ENCODE measurements around the gene MYLK. TPM values are rescaled to one million over a fixed set of nuclear protein-coding genes. Genes with fewer than 3 reads are reported as not detected.

Gene MYLK
- total and polyA plus RNA-seq, 10 of the 15 experiments (the other 5 are each of a cell fraction or from before 2014, with no cell fraction given) = 0.04 to 1.6 (median 0.42) TPM; not detected in 1

DNA sequence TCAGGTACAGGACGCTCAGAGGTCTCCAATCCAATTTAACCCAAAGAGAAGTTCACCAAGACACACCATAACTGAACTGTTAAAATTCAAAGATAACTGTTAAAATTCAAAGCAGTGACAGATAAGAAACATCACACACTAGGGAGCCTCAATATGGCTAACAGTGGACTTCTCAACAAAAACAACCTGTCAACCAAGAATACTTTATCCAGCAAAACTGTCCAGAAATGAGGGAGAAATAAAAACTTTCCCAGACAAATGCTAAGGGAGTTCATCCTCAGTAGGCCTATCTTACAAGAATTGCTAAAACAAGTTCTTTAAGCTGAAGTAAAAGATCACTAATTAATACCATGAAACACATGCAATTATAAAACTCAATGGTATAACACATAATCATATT lies 36.3 kb upstream of the MYLK start:
- H3K4me1 ChIP-seq (ENCODE audit: control insufficient read depth, insufficient read depth, low read length) = no peaks in the 10 kb centered on the region
- ChIA-PET SMC1A (ENCODE audit: uncharacterized antibody, unreplicated experiment) (no interaction called here), RAD21 (ENCODE audit: unreplicated experiment) (no interaction called here), POLR2A (no interaction called here), CTCF (no interaction called here)
- H3K4me2 ChIP-seq (ENCODE audit: control insufficient read depth, insufficient read depth) = no peak overlapping the region
- no peak overlapping the region for H3K27ac ChIP-seq (ENCODE audit: control insufficient read depth, insufficient read depth)
- intact Hi-C loops (cut with micrococcal nuclease; ENCODE audit: unreplicated experiment) = no loop called here
- H3K9ac ChIP-seq (ENCODE audit: control insufficient read depth, insufficient read depth, low read length) = no peak overlapping the region
- in situ Hi-C loops (cut with MboI) = no loop called here
- FAIRE-seq (no peak), DNase-seq (ENCODE audit: low read depth, low spot score) (no peak), ATAC-seq (no peak)
- no peak for TF ChIP-seq NBN (IDR thresholded peaks at IDR 0.05)
- TF ChIP-seq CBX5 (IDR thresholded peaks at IDR 0.05; ENCODE audit: low read depth) = peak; percentile 62; the same call in 1 of the 2 replicates
- no peaks in the 10 kb centered on the region for H3K27me3 ChIP-seq (replicated peaks in 1 of 2; ENCODE audit: control insufficient read depth in 2 of 2, insufficient read depth in 2 of 2, low read length in 1 of 2)
- H3K79me2 ChIP-seq (ENCODE audit: control insufficient read depth, insufficient read depth, low read length) = no peaks in the 10 kb centered on the region
- H4K20me1 ChIP-seq (ENCODE audit: control insufficient read depth, insufficient read depth) = no peaks in the 10 kb centered on the region
- WGBS (ENCODE audit: insufficient coverage, insufficient replicate concordance, low lambda C conversion rate, missing lambda C conversion rate) = 85% methylated on average over 1 of the region's 1 CpG
- H3K36me3 ChIP-seq (ENCODE audit: control insufficient read depth in 2 of 2, insufficient read depth in 2 of 2, low read length in 1 of 2) = peaks cover 0 to 7% of the 10 kb centered on the region in 2 experiments; a peak in 3 of 4 replicates
- peaks cover 5% of the 10 kb centered on the region for H3K9me3 ChIP-seq (replicated peaks; ENCODE audit: control insufficient read depth, insufficient read depth, low read length)
- BruUV-seq (replicated peaks) = no TSS peak
- H2AFZ ChIP-seq (ENCODE audit: control insufficient read depth, low read depth, low read length) = no peak overlapping the region
- no peak overlapping the region for H3K4me3 ChIP-seq

DNA sequence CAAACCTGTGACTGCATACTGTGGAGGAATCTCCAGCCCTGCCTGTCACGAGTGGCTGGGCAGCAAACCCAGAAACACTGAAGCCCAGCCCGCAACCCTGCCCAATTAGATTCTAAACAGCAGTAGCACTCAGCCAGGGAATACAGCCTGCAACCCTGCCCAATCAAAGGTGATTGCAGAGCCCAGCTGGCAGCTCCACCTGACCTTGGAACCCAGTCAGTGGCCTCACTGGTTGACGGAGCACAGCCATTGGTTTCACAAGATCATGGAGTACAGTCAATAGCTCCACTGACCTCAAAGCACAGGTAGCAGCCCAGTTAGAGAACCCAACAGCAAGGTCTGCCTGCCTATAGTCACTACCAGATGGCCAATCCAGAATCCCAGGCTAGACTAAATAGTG lies 35.2 kb upstream of the MYLK start:
- Histone ChIP-seq H3K9ac (ENCODE audit: control insufficient read depth, insufficient read depth, low read length) (no peak overlapping the region), H3K79me2 (ENCODE audit: control insufficient read depth, insufficient read depth, low read length) (no peaks in the 10 kb centered on the region), H3K4me3 (no peak overlapping the region), H3K27me3 (replicated peaks in 1 of 2; ENCODE audit: control insufficient read depth in 2 of 2, insufficient read depth in 2 of 2, low read length in 1 of 2) (no peaks in the 10 kb centered on the region), H3K4me1 (ENCODE audit: control insufficient read depth, insufficient read depth, low read length) (no peaks in the 10 kb centered on the region), H3K36me3 (ENCODE audit: control insufficient read depth in 2 of 2, insufficient read depth in 2 of 2, low read length in 1 of 2) (peaks cover 0 to 7% of the 10 kb centered on the region in 2 experiments; a peak in 2 of 4 replicates), H3K4me2 (ENCODE audit: control insufficient read depth, insufficient read depth) (no peak overlapping the region), H4K20me1 (ENCODE audit: control insufficient read depth, insufficient read depth) (no peaks in the 10 kb centered on the region), H2AFZ (ENCODE audit: control insufficient read depth, low read depth, low read length) (no peak overlapping the region), H3K9me3 (replicated peaks; ENCODE audit: control insufficient read depth, insufficient read depth, low read length) (peaks cover 5% of the 10 kb centered on the region), H3K27ac (ENCODE audit: control insufficient read depth, insufficient read depth) (no peak overlapping the region)
- intact Hi-C loops (cut with micrococcal nuclease; ENCODE audit: unreplicated experiment) = no loop called here
- ChIA-PET SMC1A (ENCODE audit: uncharacterized antibody, unreplicated experiment) (no interaction called here), CTCF (no interaction called here), RAD21 (ENCODE audit: unreplicated experiment) (no interaction called here), POLR2A (no interaction called here)
- WGBS (ENCODE audit: insufficient coverage, insufficient replicate concordance, low lambda C conversion rate, missing lambda C conversion rate) = 97% methylated on average over 3 of the region's 3 CpGs
- in situ Hi-C loops (cut with MboI) = no loop called here
- no TSS peak for BruUV-seq (replicated peaks)
- TF ChIP-seq ETV6 (conservative IDR thresholded peaks at IDR 0.05 in 1 of 2, IDR thresholded peaks at IDR 0.05 in 1 of 2; ENCODE audit: borderline replicate concordance in 1 of 2, low read depth in 1 of 2) (no peak), FOXM1 (IDR thresholded peaks at IDR 0.05; ENCODE audit: low read depth, low read length) (no peak), TCF7 (IDR thresholded peaks at IDR 0.05; ENCODE audit: borderline replicate concordance) (no peak), ZNF217 (IDR thresholded peaks at IDR 0.05) (no peak), SREBF2 (IDR thresholded peaks at IDR 0.05; ENCODE audit: low read length) (no peak)
- DNase-seq (ENCODE audit: low read depth, low spot score) (no peak), ATAC-seq (no peak), FAIRE-seq (no peak)
